GM10248 (cell line): ENCODE data around the gene PTH.

Source experiments
- CTCF ChIA-PET: fragments of 300-600 bp; sonication (Branson Sonifier 250); formaldehyde crosslinking; extraction: SDS; loops from one replicate; lab custom pipeline; 2021; ENCODE audit warnings: antibody characterized with exemption; lab: Yijun Ruan, JAX
- POLR2A ChIA-PET: fragments of 350-650 bp; sonication (Branson Sonifier 250); formaldehyde crosslinking; extraction: SDS; loops from one replicate; lab custom pipeline; 2020; ENCODE audit warnings: antibody characterized with exemption; lab: Yijun Ruan, JAX
- DNase-seq: peaks from one replicate; pipeline ENCODE4 v3.0.0; 2012; ENCODE audit errors: extremely low spot score
- TF ChIP-seq, protein P1 (sequence below): IDR thresholded peaks from 2 replicates; pipeline ENCODE4 v1.5.1; 2012; ENCODE audit warnings: mild to moderate bottlenecking, low read depth; ENCODE audit errors: extremely low read depth, missing control alignments, control extremely low read depth

Gene PTH

DNA sequence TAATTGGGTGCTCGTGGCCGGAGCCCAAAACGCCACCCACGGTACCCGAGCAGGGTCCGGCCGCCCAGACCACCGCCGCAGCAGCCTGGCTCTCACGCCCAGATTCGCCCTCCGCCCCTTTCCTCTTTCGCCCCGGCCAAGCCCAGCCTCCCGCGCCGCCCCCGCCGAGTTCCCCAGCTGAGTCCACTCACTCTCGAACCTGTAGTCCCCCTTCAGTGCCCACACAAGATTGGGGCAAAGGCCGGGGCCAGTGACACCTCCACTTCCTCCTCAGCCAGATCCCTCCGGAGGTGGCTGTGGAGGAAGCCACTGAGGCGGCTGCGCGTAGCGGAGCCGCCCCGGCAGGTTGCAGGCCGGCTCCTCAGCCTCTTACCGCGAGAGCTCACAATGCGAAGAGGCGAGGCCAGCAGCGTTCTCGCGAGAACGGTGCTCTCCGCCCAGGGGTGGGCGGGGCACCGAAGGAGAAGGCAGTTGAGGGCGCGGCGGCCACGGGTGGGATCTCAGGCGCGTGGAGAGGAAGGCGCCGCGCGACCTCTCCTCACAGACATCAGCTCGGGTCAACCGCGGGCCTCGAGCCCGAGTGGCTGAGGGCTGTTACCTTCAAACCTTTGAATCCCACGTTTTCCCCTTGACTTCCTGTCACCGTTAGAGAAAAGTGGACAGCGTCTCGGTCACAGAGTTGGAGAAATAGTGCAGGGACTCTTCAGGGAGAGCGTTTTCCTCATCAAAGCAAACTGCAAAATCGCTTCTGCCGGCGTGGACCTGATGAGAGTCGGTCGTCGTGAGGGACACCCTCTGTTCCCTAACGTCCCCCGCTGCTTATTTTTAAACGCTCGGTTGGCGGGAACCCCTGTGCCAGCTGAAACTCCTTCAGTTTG, 32.7 kb downstream of the PTH start, which contains the start of gene BTBD10:
TSS of gene BTBD10 (minus strand) at position 322 of the 878 bp plus-strand sequence. CDS start 18,098 bp downstream, outside the sequence.
- CTCF ChIA-PET: interaction anchor here (1.1 to 1.7 kb wide), 5 partner anchors 10 to 499 kb away, joined by 3 to 4 read pairs (median 3); no protein-coding TSS in a partner anchor
- TF ChIP-seq, protein P1, sequence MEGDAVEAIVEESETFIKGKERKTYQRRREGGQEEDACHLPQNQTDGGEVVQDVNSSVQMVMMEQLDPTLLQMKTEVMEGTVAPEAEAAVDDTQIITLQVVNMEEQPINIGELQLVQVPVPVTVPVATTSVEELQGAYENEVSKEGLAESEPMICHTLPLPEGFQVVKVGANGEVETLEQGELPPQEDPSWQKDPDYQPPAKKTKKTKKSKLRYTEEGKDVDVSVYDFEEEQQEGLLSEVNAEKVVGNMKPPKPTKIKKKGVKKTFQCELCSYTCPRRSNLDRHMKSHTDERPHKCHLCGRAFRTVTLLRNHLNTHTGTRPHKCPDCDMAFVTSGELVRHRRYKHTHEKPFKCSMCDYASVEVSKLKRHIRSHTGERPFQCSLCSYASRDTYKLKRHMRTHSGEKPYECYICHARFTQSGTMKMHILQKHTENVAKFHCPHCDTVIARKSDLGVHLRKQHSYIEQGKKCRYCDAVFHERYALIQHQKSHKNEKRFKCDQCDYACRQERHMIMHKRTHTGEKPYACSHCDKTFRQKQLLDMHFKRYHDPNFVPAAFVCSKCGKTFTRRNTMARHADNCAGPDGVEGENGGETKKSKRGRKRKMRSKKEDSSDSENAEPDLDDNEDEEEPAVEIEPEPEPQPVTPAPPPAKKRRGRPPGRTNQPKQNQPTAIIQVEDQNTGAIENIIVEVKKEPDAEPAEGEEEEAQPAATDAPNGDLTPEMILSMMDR: no peak
- DNase-seq: peak; percentile 95
- POLR2A ChIA-PET: interaction anchor here (0.5 to 1.0 kb wide), 3 partner anchors 78 to 254 kb away, joined by 3 read pairs; no protein-coding TSS in a partner anchor

DNA sequence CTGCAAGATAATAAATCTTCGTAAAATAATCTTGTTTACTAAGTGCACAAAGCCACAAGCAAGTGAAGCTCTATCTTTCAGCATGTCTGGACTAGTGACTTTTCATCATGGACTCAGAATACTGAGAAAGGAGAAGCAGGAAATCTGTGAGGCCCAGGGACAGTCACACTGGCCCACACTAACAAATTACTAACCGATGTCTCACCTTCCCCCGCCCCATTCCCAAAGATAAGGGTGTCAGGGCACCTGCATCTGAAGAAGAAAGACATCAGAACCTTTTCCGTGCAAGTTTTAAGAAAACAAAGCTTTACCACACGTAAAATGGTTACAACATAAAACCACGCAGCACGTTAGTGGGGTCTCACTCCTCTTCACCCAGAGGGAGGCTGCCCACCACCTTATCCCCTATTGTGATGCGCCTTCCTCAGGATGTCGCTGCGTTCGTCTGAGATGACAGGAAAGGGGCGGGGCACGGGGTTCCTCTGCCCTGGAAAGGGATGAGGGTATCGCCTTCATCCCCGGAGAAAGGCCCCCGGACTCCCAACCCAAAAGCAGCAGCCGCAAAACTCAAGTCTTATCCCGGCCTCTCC, 33.4 kb downstream of the PTH start:
- peak; percentile 45 for DNase-seq
- TF ChIP-seq, protein P1: no peak
- CTCF ChIA-PET: interaction anchor here (1.6 kb wide), 1 partner anchor 498 kb away, joined by 4 read pairs; no protein-coding TSS in a partner anchor
- POLR2A ChIA-PET: interaction anchor here (1.0 kb wide), 1 partner anchor 77 kb away, joined by 3 read pairs; no protein-coding TSS in a partner anchor

DNA sequence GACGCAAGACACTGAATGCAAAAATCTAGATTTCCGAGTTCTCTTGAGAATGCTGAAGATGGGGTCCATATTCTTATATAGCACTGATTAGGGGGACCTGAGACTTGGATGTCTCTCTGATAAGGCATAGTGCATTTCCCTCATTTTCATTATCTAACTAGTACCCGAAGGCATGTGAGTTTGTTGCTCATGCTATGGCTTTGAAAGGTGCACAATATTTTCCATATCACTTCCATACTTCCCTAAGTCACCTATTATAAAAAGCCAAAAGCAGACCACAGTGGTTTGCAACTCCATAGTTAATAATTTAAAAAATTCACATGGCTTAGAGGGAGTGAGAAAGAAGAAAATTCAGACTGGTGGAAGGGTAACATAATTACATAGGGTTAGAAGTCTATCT, 34.5 kb downstream of the PTH start:
- TF ChIP-seq, protein P1: no peak
- DNase-seq: no peak
- ChIA-PET POLR2A (no interaction called here), CTCF (no interaction called here)

DNA sequence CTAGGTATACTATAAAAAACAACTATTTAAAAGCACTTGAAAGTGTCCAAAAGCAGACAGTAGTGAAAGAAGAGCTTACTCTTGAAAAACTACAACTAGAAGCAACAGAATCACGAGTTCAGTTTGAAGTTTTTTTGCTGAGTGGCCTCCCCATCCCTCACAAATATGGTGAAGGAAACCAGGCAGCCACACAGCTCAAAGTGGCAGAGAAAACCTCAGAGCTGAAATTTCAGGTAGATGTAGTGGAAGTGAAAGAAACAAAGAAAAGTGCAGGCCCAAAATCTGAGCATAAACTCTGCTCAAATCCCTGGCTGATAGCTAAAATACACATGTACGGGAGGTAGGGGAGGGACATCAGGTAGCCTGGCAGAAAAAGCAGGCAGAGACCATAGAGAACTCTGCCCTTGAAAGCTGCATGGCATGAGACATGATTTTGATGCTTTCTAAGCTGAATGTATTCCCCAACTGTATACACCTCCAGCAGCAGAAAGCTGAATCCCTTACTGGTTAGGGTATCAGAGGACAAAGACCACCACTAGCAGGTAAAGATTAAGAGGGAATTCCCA, 44.9 kb downstream of the PTH start:
- TF ChIP-seq, protein P1: no peak
- DNase-seq: no peak
- CTCF ChIA-PET: interaction anchor here (0.8 to 1.7 kb wide), 4 partner anchors 8 to 68 kb away, joined by 3 to 8 read pairs (median 6); no protein-coding TSS in a partner anchor
- POLR2A ChIA-PET: no interaction called here

DNA sequence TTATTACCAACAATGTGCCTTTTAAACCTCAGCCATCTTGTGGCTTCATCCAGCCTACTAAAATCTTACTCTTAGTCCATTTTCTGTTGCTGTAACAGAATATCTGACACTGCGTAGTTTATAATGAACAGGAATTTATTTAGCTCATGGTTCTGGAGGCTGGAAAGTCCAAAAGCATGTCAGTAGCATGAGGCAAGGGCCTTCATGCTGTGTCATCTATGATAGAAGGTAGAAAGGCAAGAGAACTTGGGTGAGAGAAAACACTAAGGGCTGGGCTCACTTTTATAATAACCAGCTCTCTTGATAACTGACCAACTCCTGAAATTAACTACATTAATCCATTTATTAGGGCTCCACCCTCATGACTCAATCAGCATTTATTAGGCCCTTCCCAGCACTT, 46.3 kb downstream of the PTH start:
- ChIA-PET POLR2A (no interaction called here), CTCF (interaction anchor here (1.0 to 1.7 kb wide), 3 partner anchors 9 to 106 kb away, joined by 3 to 6 read pairs (median 3); no protein-coding TSS in a partner anchor)
- TF ChIP-seq, protein P1: no peak
- no peak for DNase-seq

DNA sequence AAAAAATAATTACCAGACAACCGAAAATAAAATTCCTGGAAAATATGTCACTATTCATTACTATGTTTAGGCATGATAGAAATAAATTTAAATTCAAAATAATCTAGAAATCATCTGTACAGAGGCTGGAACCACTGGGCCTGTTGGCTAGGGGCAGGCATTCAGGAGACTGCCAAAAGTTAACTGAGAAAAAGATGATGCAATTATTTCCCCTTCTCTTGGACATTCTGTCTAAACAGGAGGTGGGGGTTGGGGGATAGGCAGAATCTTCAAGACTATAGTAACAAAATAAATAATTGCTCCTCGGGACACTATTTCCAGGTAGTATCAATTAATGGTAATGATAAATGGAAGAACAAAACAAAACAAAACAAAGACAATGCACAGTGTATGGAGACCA, 46.9 kb downstream of the PTH start:
- CTCF ChIA-PET: interaction anchor here (1.0 kb wide), 1 partner anchor 8 kb away, joined by 3 read pairs; no protein-coding TSS in a partner anchor
- POLR2A ChIA-PET: no interaction called here
- DNase-seq: no peak
- TF ChIP-seq, protein P1: no peak
